ENCODE measurements around the gene GPR63. TPM values are rescaled to one million over a fixed set of nuclear protein-coding genes. Genes with fewer than 3 reads are reported as not detected.

Gene GPR63
- total RNA-seq, 1 experiment from 2014 or later = 5.9 TPM

DNA sequence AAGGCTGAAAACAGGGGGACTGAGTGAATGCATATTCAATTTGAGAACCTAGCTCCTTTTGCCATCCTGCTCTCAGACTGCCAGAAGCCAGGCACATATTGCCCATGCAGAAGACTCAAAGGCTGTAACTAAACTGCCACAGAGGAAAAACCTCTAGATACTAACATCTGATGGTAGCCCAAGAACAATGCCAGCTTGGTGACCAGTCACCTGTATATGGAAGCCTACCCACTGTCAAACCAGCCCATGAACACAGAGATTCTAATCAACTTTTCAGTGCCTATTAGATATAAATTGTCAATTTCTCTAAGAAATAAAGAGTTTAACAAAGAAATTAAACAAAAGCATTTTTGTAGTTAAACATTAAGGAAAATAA is 34.2 kb downstream of the GPR63 start:
- Histone ChIP-seq H2BK15ac (ENCODE audit: low read depth, low read length) (no peak overlapping the region), H3K79me2 (ENCODE audit: insufficient read depth, low read length) (peaks cover 2% of the 10 kb centered on the region; the same call in 1 of the 2 replicates), H2BK12ac (ENCODE audit: insufficient read length, low read depth, low read length) (no peak overlapping the region), H3K4me1 (ENCODE audit: insufficient read depth, low read length) (no peaks in the 10 kb centered on the region; the same call in 1 of the 2 replicates), H3K4me2 (ENCODE audit: insufficient read depth, insufficient read length, low read length) (no peak overlapping the region), H3K23me2 (ENCODE audit: insufficient read length, low read depth, low read length, poor library complexity, severe bottlenecking) (no peaks in the 10 kb centered on the region), H2BK20ac (ENCODE audit: low read depth, low read length, poor library complexity, severe bottlenecking) (no peak overlapping the region), H3K56ac (ENCODE audit: insufficient read length, low read depth, low read length) (no peak overlapping the region), H2AFZ (ENCODE audit: low read length) (no peak overlapping the region), H4K91ac (ENCODE audit: insufficient read length, low read depth, low read length) (no peak overlapping the region), H4K20me1 (ENCODE audit: control insufficient read depth, insufficient read depth, insufficient read length) (no peaks in the 10 kb centered on the region), H3K18ac (ENCODE audit: insufficient read length, low read depth, low read length) (no peak overlapping the region), H3K27ac (ENCODE audit: insufficient read length, low read depth, low read length) (no peak overlapping the region), H3K9me3 (ENCODE audit: control insufficient read depth, low read depth, low read length) (no peaks in the 10 kb centered on the region), H2BK5ac (ENCODE audit: insufficient read length, low read length) (no peak overlapping the region), H3T11ph (ENCODE audit: low read length) (no peak overlapping the region), H3K23ac (ENCODE audit: insufficient read length, low read depth, low read length) (no peak overlapping the region), H2BK120ac (ENCODE audit: low read depth, low read length, poor library complexity, severe bottlenecking) (no peak overlapping the region), H3K9ac (ENCODE audit: extremely low read depth, insufficient read length, low read length) (no peak overlapping the region), H4K8ac (replicated peaks; ENCODE audit: insufficient read length, low read depth, low read length) (no peak overlapping the region), H3K4ac (ENCODE audit: low read depth, low read length) (no peak overlapping the region), H3K79me1 (ENCODE audit: insufficient read depth, low read depth, low read length, poor library complexity, severe bottlenecking) (no peaks in the 10 kb centered on the region), H2AK5ac (ENCODE audit: insufficient read length, low read length) (no peak overlapping the region), H3K14ac (ENCODE audit: insufficient read depth, low read length) (no peak overlapping the region), H4K5ac (ENCODE audit: insufficient read length, low read depth, low read length) (no peak overlapping the region), H3K27me3 (ENCODE audit: insufficient read depth, low read length) (no peaks in the 10 kb centered on the region)
- H3K4me3 Mint-ChIP-seq = no peak overlapping the region
- no peaks in the 10 kb centered on the region for H3K4me1 Mint-ChIP-seq
- H3K27ac Mint-ChIP-seq = 0 out of 7 replicates have a peak overlapping the region, but pooled peaks of 1 of the 3 experiments have one; percentile 36
- no peaks in the 10 kb centered on the region for H3K9me3 Mint-ChIP-seq
- TF ChIP-seq, protein P1, sequence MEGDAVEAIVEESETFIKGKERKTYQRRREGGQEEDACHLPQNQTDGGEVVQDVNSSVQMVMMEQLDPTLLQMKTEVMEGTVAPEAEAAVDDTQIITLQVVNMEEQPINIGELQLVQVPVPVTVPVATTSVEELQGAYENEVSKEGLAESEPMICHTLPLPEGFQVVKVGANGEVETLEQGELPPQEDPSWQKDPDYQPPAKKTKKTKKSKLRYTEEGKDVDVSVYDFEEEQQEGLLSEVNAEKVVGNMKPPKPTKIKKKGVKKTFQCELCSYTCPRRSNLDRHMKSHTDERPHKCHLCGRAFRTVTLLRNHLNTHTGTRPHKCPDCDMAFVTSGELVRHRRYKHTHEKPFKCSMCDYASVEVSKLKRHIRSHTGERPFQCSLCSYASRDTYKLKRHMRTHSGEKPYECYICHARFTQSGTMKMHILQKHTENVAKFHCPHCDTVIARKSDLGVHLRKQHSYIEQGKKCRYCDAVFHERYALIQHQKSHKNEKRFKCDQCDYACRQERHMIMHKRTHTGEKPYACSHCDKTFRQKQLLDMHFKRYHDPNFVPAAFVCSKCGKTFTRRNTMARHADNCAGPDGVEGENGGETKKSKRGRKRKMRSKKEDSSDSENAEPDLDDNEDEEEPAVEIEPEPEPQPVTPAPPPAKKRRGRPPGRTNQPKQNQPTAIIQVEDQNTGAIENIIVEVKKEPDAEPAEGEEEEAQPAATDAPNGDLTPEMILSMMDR (conservative IDR thresholded peaks at IDR 0.05) = no peak
- no peaks in the 10 kb centered on the region for H3K27me3 Mint-ChIP-seq (ENCODE audit: low read depth)
- DNase-seq = no peak
- H3K36me3 Mint-ChIP-seq (ENCODE audit: insufficient read depth in 1 of 3, low read depth in 3 of 3) = peaks cover 9 to 17% (median 15%) of the 10 kb centered on the region in 3 experiments
